Keratinocyte (primary cell): ENCODE measurements around the gene ZNF165.

Experiments used
- EZH2 ChIP-seq: IDR thresholded peaks from one replicate; pipeline ENCODE4 v1.6.1; 2012; ENCODE audit warnings: inconsistent platforms, mild to moderate bottlenecking, low read length, moderate library complexity
- TF ChIP-seq, protein P1 (sequence below), 3 experiments: IDR thresholded peaks in 1 of 3; conservative IDR thresholded peaks in 1 of 3; optimal IDR thresholded peaks in 1 of 3; 2 replicates in 2 of 3; 3 replicates in 1 of 3; pipeline versions ENCODE3 to v1.5.1; 2011; ENCODE audit warnings: low read length in 3 of 3, mild to moderate bottlenecking in 3 of 3, moderate library complexity in 2 of 3, control low read depth in 1 of 3, inconsistent platforms in 1 of 3; ENCODE audit not compliant: insufficient read depth in 2 of 3; ENCODE audit errors: extremely low read depth in 1 of 3

DNA sequence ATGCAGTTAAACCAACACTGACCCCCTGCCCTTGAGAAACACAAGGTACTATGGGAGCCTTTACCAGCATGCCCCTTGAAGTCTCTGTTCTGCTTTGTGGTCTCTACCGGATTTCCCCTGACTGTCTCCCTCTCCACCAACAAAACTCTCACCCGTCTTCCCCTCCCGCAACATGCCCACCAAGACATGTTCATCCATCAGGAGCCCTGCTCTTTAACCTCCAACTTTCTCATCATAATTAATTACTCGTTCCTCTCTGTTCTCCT, 1.1 kb downstream of the ZNF165 start:
- TF ChIP-seq, protein P1, sequence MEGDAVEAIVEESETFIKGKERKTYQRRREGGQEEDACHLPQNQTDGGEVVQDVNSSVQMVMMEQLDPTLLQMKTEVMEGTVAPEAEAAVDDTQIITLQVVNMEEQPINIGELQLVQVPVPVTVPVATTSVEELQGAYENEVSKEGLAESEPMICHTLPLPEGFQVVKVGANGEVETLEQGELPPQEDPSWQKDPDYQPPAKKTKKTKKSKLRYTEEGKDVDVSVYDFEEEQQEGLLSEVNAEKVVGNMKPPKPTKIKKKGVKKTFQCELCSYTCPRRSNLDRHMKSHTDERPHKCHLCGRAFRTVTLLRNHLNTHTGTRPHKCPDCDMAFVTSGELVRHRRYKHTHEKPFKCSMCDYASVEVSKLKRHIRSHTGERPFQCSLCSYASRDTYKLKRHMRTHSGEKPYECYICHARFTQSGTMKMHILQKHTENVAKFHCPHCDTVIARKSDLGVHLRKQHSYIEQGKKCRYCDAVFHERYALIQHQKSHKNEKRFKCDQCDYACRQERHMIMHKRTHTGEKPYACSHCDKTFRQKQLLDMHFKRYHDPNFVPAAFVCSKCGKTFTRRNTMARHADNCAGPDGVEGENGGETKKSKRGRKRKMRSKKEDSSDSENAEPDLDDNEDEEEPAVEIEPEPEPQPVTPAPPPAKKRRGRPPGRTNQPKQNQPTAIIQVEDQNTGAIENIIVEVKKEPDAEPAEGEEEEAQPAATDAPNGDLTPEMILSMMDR (optimal IDR thresholded peaks at IDR 0.05 in 1 of 3, IDR thresholded peaks at IDR 0.05 in 1 of 3, conservative IDR thresholded peaks at IDR 0.05 in 1 of 3; ENCODE audit: extremely low read depth in 1 of 3, insufficient read depth in 2 of 3, low read length in 3 of 3), result no peak
- TF ChIP-seq EZH2, result no peak
